ENCODE data around the gene TMIGD1. TPM values are rescaled to one million over a fixed set of nuclear protein-coding genes. Genes with fewer than 3 reads are reported as not detected.
A peak's percentile ranks its signal among the peaks of the same experiment; 100 is the strongest.

TMIGD1 gene
- total and polyA plus RNA-seq, 5 donors from 2014 or later = not detected

GRCh38 chr17:30273373-30273772 is 60.5 kb downstream of the TMIGD1 start:
- H3K36me3 Mint-ChIP-seq = peaks cover 49% of the 10 kb centered on the region

GRCh38 chr17:30271102-30271501 is 62.8 kb downstream of the TMIGD1 start:
- peaks cover 56% of the 10 kb centered on the region for H3K36me3 Mint-ChIP-seq
- H3K4me1 ChIP-seq (ENCODE audit: control insufficient read depth, insufficient read depth, low read length, poor library complexity, severe bottlenecking) = no peaks in the 10 kb centered on the region
- H3K27me3 Mint-ChIP-seq = no peaks in the 10 kb centered on the region
- H3K36me3 ChIP-seq (ENCODE audit: control insufficient read depth, insufficient read depth, low read length) = peaks cover 60% of the 10 kb centered on the region
- no peak overlapping the region for H3K4me3 ChIP-seq (ENCODE audit: low read depth, low read length)
- peaks cover 0 to 9% (median 4%) of the 10 kb centered on the region in 4 donors for H3K4me1 Mint-ChIP-seq
- H3K27me3 ChIP-seq (ENCODE audit: control insufficient read depth, insufficient read depth, low read length) = no peaks in the 10 kb centered on the region
- H3K9me3 ChIP-seq (ENCODE audit: control insufficient read depth in 2 of 2, low read length in 2 of 2) = no peaks in the 10 kb centered on the region
- no peak for ATAC-seq (ENCODE audit: low read depth in 2 of 2)
- H3K4me3 Mint-ChIP-seq = no peak overlapping the region
- no peak for DNase-seq
- H3K27ac ChIP-seq (ENCODE audit: insufficient read depth, low read length, poor library complexity, severe bottlenecking) = no peak overlapping the region
- H3K27ac Mint-ChIP-seq = no peak overlapping the region
- no peaks in the 10 kb centered on the region for H3K9me3 Mint-ChIP-seq

More at GRCh38 chr17:30273373-30273772, 60.5 kb downstream of the TMIGD1 start:
- no peaks in the 10 kb centered on the region for H3K27me3 Mint-ChIP-seq
- Histone ChIP-seq H3K36me3 (ENCODE audit: control insufficient read depth, insufficient read depth, low read length) (peaks cover 54% of the 10 kb centered on the region), H3K9me3 (ENCODE audit: control insufficient read depth in 2 of 2, low read length in 2 of 2) (no peaks in the 10 kb centered on the region), H3K27me3 (ENCODE audit: control insufficient read depth, insufficient read depth, low read length) (no peaks in the 10 kb centered on the region), H3K4me3 (ENCODE audit: low read depth, low read length) (no peak overlapping the region), H3K27ac (ENCODE audit: insufficient read depth, low read length, poor library complexity, severe bottlenecking) (no peak overlapping the region), H3K4me1 (ENCODE audit: control insufficient read depth, insufficient read depth, low read length, poor library complexity, severe bottlenecking) (no peaks in the 10 kb centered on the region)
- no peak for DNase-seq
- H3K4me1 Mint-ChIP-seq = peaks cover 0 to 7% (median 0%) of the 10 kb centered on the region in 4 donors
- ATAC-seq (ENCODE audit: low read depth in 2 of 2) = no peak
- no peaks in the 10 kb centered on the region for H3K9me3 Mint-ChIP-seq
- peak overlapping the region in 1 of 3 donors; percentile 36 for H3K27ac Mint-ChIP-seq
- no peak overlapping the region for H3K4me3 Mint-ChIP-seq

DNA sequence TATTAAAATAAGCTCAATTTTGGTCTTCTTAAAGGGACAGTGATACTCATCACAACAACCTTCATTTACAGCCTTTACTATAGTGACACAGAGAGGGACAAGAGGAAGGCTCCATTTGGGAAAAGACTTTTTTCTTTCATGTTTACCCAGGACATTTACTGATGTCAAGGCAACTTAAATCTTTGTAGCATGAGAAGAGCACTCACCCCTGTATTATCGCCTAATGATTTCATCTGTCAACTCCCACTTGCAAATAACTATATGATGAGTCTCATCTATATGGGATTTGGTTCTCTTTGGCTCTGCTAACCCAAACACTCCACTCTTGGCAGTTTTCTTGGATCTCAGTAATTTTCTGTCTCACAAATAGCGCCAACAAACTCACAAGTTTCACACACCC is 66.2 kb downstream of the TMIGD1 start:
- Histone ChIP-seq H3K36me3 (ENCODE audit: control insufficient read depth, insufficient read depth, low read length) (peaks cover 64% of the 10 kb centered on the region), H3K4me1 (ENCODE audit: control insufficient read depth, insufficient read depth, low read length, poor library complexity, severe bottlenecking) (no peaks in the 10 kb centered on the region), H3K27me3 (ENCODE audit: control insufficient read depth, insufficient read depth, low read length) (no peaks in the 10 kb centered on the region), H3K9me3 (ENCODE audit: control insufficient read depth in 2 of 2, low read length in 2 of 2) (no peaks in the 10 kb centered on the region), H3K27ac (ENCODE audit: insufficient read depth, low read length, poor library complexity, severe bottlenecking) (no peak overlapping the region), H3K4me3 (ENCODE audit: low read depth, low read length) (no peak overlapping the region)
- DNase-seq = no peak
- ATAC-seq (ENCODE audit: low read depth in 2 of 2) = no peak
- peaks cover 0 to 13% (median 4%) of the 10 kb centered on the region in 4 donors for H3K4me1 Mint-ChIP-seq
- peaks cover 46% of the 10 kb centered on the region for H3K36me3 Mint-ChIP-seq
- no peaks in the 10 kb centered on the region for H3K27me3 Mint-ChIP-seq
- H3K4me3 Mint-ChIP-seq = no peak overlapping the region
- no peaks in the 10 kb centered on the region for H3K9me3 Mint-ChIP-seq
- H3K27ac Mint-ChIP-seq = peak overlapping the region in 1 of 3 donors; percentile 13

Other genes with a start within 250 kb of the TMIGD1 start
- gene NSRP1, start 217.2 kb downstream of the TMIGD1 start, total RNA-seq = 31.8 TPM
- 10 to 100 TPM; 16.3 to 27.2 (median 22.2) TPM for gene NSRP1, start 217.2 kb downstream of the TMIGD1 start, polyA plus RNA-seq
- 0.25 TPM for gene SLC6A4, start 98.4 kb downstream of the TMIGD1 start, total RNA-seq
- under 1 TPM in 1 of 4 donors, not detected in 3; 0.24 TPM for gene SLC6A4, start 98.4 kb downstream of the TMIGD1 start, polyA plus RNA-seq
- 30.0 TPM for gene BLMH, start 42.1 kb downstream of the TMIGD1 start, total RNA-seq
- gene BLMH, start 42.1 kb downstream of the TMIGD1 start, polyA plus RNA-seq = 10 to 100 TPM; 16.7 to 21.5 (median 18.9) TPM
- 40.2 TPM for gene CPD, start 44.9 kb upstream of the TMIGD1 start, total RNA-seq
- 10 to 100 TPM in 1 of 4 donors, 1 to 10 TPM in 3; 6.5 to 11.0 (median 8.1) TPM for gene CPD, start 44.9 kb upstream of the TMIGD1 start, polyA plus RNA-seq
- 51.1 TPM for gene GOSR1, start 143.4 kb upstream of the TMIGD1 start, total RNA-seq
- 10 to 100 TPM; 42.8 to 71.4 (median 53.5) TPM for gene GOSR1, start 143.4 kb upstream of the TMIGD1 start, polyA plus RNA-seq